ENCODE results near the gene NSG1. TPM values are rescaled to one million over a fixed set of nuclear protein-coding genes. Genes with fewer than 3 reads are reported as not detected.

Gene NSG1
- total and polyA plus RNA-seq, 4 donors = 0.58 to 1.5 (median 0.78) TPM; not detected in 1

DNA sequence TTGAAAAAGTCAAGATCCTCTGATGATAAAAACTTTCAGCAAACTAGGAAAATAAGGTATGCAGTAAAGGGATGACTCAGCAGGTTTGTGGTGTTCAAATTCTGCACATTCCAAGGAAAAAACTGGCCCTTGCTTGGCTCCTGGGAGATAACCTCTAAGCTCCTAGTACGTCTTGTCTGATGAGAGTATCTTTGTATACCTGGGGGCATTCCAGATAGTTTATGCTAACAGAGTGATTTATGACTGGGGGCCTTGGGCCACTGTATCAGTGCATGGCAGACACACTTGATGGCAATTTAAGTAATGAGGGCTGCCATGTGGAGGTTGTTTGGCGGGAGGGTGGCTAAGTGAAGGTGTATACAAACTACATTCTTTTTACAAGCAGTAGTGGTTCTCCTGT lies 56.9 kb downstream of the NSG1 start:
- H3K9me3 ChIP-seq (ENCODE audit: control insufficient read depth, low read length) = no peaks in the 10 kb centered on the region
- no peak for DNase-seq
- H3K27me3 ChIP-seq (ENCODE audit: control insufficient read depth in 1 of 2, insufficient read depth in 2 of 2, low read length in 1 of 2) = no peaks in the 10 kb centered on the region
- H3K4me1 ChIP-seq (ENCODE audit: control insufficient read depth in 1 of 2, insufficient read depth in 2 of 2, low read length in 2 of 2) = no peaks in the 10 kb centered on the region
- no peak overlapping the region for H3K4me3 ChIP-seq (ENCODE audit: low read length in 2 of 2)
- no peak for ATAC-seq (ENCODE audit: low FRiP score)
- intact Hi-C loops (cut with DNase I) = no loop called here
- no peaks in the 10 kb centered on the region for H3K36me3 ChIP-seq (ENCODE audit: control insufficient read depth in 1 of 2, insufficient read depth in 2 of 2, low read length in 1 of 2)
- no peak overlapping the region for H3K27ac ChIP-seq (ENCODE audit: low read depth in 1 of 2, low read length in 2 of 2)
- WGBS, 2 donors = 72 to 81% methylated on average over 2 of the region's 2 CpGs

DNA sequence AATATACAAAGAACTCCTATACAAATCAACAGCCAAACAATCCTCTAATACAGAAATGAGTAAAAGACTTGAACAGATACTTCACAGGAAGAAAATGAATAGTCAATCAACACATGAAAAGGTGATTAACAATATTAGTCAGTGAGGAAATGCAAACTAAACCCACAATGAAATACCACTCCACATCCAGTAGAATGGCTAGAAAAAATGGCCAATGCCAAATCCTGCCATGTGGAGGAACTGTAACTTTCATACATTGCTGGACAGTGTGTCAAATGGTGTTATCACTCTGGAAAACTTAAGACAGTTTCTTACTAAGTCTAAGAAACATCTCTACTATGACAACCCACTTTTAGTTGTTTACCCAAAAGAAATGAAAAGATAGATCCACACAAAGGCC lies 59.5 kb downstream of the NSG1 start:
- no peaks in the 10 kb centered on the region for H3K27me3 ChIP-seq (ENCODE audit: control insufficient read depth in 1 of 2, insufficient read depth in 2 of 2, low read length in 1 of 2)
- H3K4me3 ChIP-seq (ENCODE audit: low read length in 2 of 2) = no peak overlapping the region
- DNase-seq (no peak), ATAC-seq (ENCODE audit: low FRiP score) (no peak)
- no peak overlapping the region for H3K27ac ChIP-seq (ENCODE audit: low read depth in 1 of 2, low read length in 2 of 2)
- H3K36me3 ChIP-seq (ENCODE audit: control insufficient read depth in 1 of 2, insufficient read depth in 2 of 2, low read length in 1 of 2) = peaks cover 0 to 2% of the 10 kb centered on the region in 2 donors
- H3K9me3 ChIP-seq (ENCODE audit: control insufficient read depth, low read length) = no peaks in the 10 kb centered on the region
- intact Hi-C loops (cut with DNase I) = no loop called here
- H3K4me1 ChIP-seq (ENCODE audit: control insufficient read depth in 1 of 2, insufficient read depth in 2 of 2, low read length in 2 of 2) = no peaks in the 10 kb centered on the region

GRCh38 chr4:4455210-4455865 lies 68.4 kb downstream of the NSG1 start:
- 85 to 91% methylated on average over 5 of the region's 5 CpGs for WGBS, 2 donors
- peaks cover 11 to 15% of the 10 kb centered on the region in 2 donors for H3K36me3 ChIP-seq (ENCODE audit: control insufficient read depth in 1 of 2, insufficient read depth in 2 of 2, low read length in 1 of 2)

DNA sequence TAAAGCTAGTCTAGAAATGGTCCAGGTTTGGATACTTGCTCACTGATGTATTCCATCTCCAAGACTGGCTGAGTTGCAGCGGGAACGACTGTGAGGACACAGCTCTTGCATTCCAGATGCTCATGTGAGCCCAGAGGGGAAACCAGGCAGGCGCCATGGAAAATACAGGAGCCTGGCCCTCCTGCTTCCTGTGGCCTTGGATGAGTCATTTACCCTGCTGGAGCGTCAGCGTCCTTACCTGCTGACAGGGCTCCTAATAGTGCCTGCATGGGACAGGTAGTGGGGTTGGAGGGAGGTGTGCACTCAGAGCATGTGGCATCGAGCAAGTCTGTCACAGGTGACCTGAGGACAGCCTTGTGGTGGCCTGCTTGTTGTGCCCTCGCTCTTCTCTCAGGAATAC lies 69.4 kb downstream of the NSG1 start:
- H3K4me3 ChIP-seq (ENCODE audit: low read length in 2 of 2) = no peak overlapping the region
- peaks cover 2% of the 10 kb centered on the region for H3K9me3 ChIP-seq (ENCODE audit: control insufficient read depth, low read length)
- intact Hi-C loops (cut with DNase I) = no loop called here
- H3K27ac ChIP-seq (ENCODE audit: low read depth in 1 of 2, low read length in 2 of 2) = no peak overlapping the region
- WGBS, 2 donors = 93 to 94% methylated on average over 7 of the region's 7 CpGs
- DNase-seq (no peak), ATAC-seq (ENCODE audit: low FRiP score) (no peak)
- no peaks in the 10 kb centered on the region for H3K27me3 ChIP-seq (ENCODE audit: control insufficient read depth in 1 of 2, insufficient read depth in 2 of 2, low read length in 1 of 2)
- peaks cover 11 to 15% of the 10 kb centered on the region in 2 donors for H3K36me3 ChIP-seq (ENCODE audit: control insufficient read depth in 1 of 2, insufficient read depth in 2 of 2, low read length in 1 of 2)
- H3K4me1 ChIP-seq (ENCODE audit: control insufficient read depth in 1 of 2, insufficient read depth in 2 of 2, low read length in 2 of 2) = no peaks in the 10 kb centered on the region

More at GRCh38 chr4:4455210-4455865, 68.4 kb downstream of the NSG1 start:
- DNase-seq (no peak), ATAC-seq (ENCODE audit: low FRiP score) (no peak)
- Histone ChIP-seq H3K27me3 (ENCODE audit: control insufficient read depth in 1 of 2, insufficient read depth in 2 of 2, low read length in 1 of 2) (no peaks in the 10 kb centered on the region), H3K4me1 (ENCODE audit: control insufficient read depth in 1 of 2, insufficient read depth in 2 of 2, low read length in 2 of 2) (no peaks in the 10 kb centered on the region), H3K9me3 (ENCODE audit: control insufficient read depth, low read length) (peaks cover 2% of the 10 kb centered on the region), H3K27ac (ENCODE audit: low read depth in 1 of 2, low read length in 2 of 2) (no peak overlapping the region), H3K4me3 (ENCODE audit: low read length in 2 of 2) (no peak overlapping the region)
- intact Hi-C loops (cut with DNase I) = no loop called here

- Histone ChIP-seq H3K4me3 (ENCODE audit: low read length in 2 of 2) (no peak overlapping the region), H3K27me3 (ENCODE audit: control insufficient read depth in 1 of 2, insufficient read depth in 2 of 2, low read length in 1 of 2) (no peaks in the 10 kb centered on the region), H3K36me3 (ENCODE audit: control insufficient read depth in 1 of 2, insufficient read depth in 2 of 2, low read length in 1 of 2) (peaks cover 8 to 15% of the 10 kb centered on the region in 2 donors), H3K4me1 (ENCODE audit: control insufficient read depth in 1 of 2, insufficient read depth in 2 of 2, low read length in 2 of 2) (no peaks in the 10 kb centered on the region), H3K9me3 (ENCODE audit: control insufficient read depth, low read length) (peaks cover 2% of the 10 kb centered on the region), H3K27ac (ENCODE audit: low read depth in 1 of 2, low read length in 2 of 2) (no peak overlapping the region)
- 93 to 96% methylated on average over 8 of the region's 8 CpGs for WGBS, 2 donors
- DNase-seq = no peak
- ATAC-seq (ENCODE audit: low FRiP score) = no peak
- intact Hi-C loops (cut with DNase I) = no loop called here
These were observed 70.1 kb downstream of the NSG1 start for GRCh38 chr4:4456816-4457578.

- Histone ChIP-seq H3K4me3 (ENCODE audit: low read length in 2 of 2) (no peak overlapping the region), H3K27me3 (ENCODE audit: control insufficient read depth in 1 of 2, insufficient read depth in 2 of 2, low read length in 1 of 2) (no peaks in the 10 kb centered on the region), H3K4me1 (ENCODE audit: control insufficient read depth in 1 of 2, insufficient read depth in 2 of 2, low read length in 2 of 2) (no peaks in the 10 kb centered on the region), H3K36me3 (ENCODE audit: control insufficient read depth in 1 of 2, insufficient read depth in 2 of 2, low read length in 1 of 2) (peaks cover 8 to 15% of the 10 kb centered on the region in 2 donors), H3K27ac (ENCODE audit: low read depth in 1 of 2, low read length in 2 of 2) (no peak overlapping the region), H3K9me3 (ENCODE audit: control insufficient read depth, low read length) (peaks cover 2% of the 10 kb centered on the region)
- DNase-seq (no peak), ATAC-seq (ENCODE audit: low FRiP score) (no peak)
- intact Hi-C loops (cut with DNase I) = no loop called here
- whole genome bisulfite sequencing, 2 donors = 66 to 80% methylated on average over 5 of the region's 5 CpGs
These were observed 71.1 kb downstream of the NSG1 start for GRCh38 chr4:4457803-4458553.

DNA sequence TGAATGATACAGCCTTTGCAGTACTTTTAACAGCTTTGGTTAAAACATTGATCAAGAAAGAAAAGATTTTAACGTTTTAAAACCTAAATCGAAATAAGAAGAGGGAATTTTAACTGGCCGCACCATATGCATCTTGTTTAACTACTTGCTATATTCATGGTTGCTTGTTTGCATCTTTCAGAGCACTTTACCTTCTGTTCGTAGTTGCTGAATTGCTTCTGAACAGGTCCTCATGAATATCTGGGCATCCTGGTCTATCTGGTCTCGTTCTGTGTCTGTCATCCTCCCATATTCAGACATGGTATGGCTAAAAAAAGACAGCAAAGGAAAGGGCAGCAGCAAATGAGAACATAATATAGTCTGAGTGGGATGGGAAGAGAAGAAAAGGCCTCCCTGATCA lies 72.3 kb downstream of the NSG1 start:
- H3K9me3 ChIP-seq (ENCODE audit: control insufficient read depth, low read length) = no peaks in the 10 kb centered on the region
- H3K27me3 ChIP-seq (ENCODE audit: control insufficient read depth in 1 of 2, insufficient read depth in 2 of 2, low read length in 1 of 2) = no peaks in the 10 kb centered on the region
- WGBS, 2 donors = 93 to 95% methylated on average over 5 of the region's 5 CpGs
- H3K4me3 ChIP-seq (ENCODE audit: low read length in 2 of 2) = no peak overlapping the region
- H3K27ac ChIP-seq (ENCODE audit: low read depth in 1 of 2, low read length in 2 of 2) = no peak overlapping the region
- DNase-seq (no peak), ATAC-seq (ENCODE audit: low FRiP score) (no peak)
- H3K36me3 ChIP-seq (ENCODE audit: control insufficient read depth in 1 of 2, insufficient read depth in 2 of 2, low read length in 1 of 2) = peaks cover 6 to 8% of the 10 kb centered on the region in 2 donors
- intact Hi-C loops (cut with DNase I) = no loop called here
- H3K4me1 ChIP-seq (ENCODE audit: control insufficient read depth in 1 of 2, insufficient read depth in 2 of 2, low read length in 2 of 2) = no peaks in the 10 kb centered on the region

DNA sequence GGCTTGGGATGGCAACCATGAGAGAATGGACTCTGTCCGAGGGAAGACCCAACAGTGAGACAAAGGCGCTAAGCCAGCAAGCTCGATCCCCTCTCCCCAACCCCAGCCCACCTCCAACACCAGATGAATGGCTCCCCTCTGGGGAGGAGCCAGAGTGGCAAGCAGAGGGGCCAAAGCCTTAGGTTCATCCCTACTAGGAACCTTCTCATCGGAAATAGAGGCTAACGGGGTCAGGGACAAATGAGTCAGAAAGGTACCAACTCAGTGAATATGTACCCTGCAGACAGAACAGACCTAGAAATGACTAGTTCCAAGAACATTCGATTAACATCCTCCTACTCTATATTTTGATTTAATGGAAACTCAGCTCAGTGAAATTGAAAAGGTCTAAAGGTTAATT lies 73.9 kb downstream of the NSG1 start:
- no peaks in the 10 kb centered on the region for H3K9me3 ChIP-seq (ENCODE audit: control insufficient read depth, low read length)
- intact Hi-C loops (cut with DNase I) = no loop called here
- H3K27ac ChIP-seq (ENCODE audit: low read depth in 1 of 2, low read length in 2 of 2) = no peak overlapping the region
- H3K27me3 ChIP-seq (ENCODE audit: control insufficient read depth in 1 of 2, insufficient read depth in 2 of 2, low read length in 1 of 2) = no peaks in the 10 kb centered on the region
- 95 to 99% methylated on average over 6 of the region's 6 CpGs for WGBS, 2 donors
- H3K4me1 ChIP-seq (ENCODE audit: control insufficient read depth in 1 of 2, insufficient read depth in 2 of 2, low read length in 2 of 2) = no peaks in the 10 kb centered on the region
- H3K4me3 ChIP-seq (ENCODE audit: low read length in 2 of 2) = no peak overlapping the region
- H3K36me3 ChIP-seq (ENCODE audit: control insufficient read depth in 1 of 2, insufficient read depth in 2 of 2, low read length in 1 of 2) = peaks cover 0 to 2% of the 10 kb centered on the region in 2 donors
- ATAC-seq (ENCODE audit: low FRiP score) = no peak
- no peak for DNase-seq

Data from aorta (tissue), 5 donors.